Activated CD4-positive, CD25-positive, alpha-beta regulatory T cell treated with anti-CD3 and anti-CD28 coated beads, Interleukin-2, amount 50 U/mL, for 16 hours (primary cell): ENCODE data around the gene FBXL7.

Source experiments
- DNase-seq: peaks from one replicate; pipeline ENCODE4 v3.0.0-alpha.2; 2020; ENCODE audit warnings: low read depth, low spot score

Gene FBXL7

GRCh38 chr5:15538516-15538915, 38.5 kb downstream of the FBXL7 start:
- no peak for DNase-seq

DNA sequence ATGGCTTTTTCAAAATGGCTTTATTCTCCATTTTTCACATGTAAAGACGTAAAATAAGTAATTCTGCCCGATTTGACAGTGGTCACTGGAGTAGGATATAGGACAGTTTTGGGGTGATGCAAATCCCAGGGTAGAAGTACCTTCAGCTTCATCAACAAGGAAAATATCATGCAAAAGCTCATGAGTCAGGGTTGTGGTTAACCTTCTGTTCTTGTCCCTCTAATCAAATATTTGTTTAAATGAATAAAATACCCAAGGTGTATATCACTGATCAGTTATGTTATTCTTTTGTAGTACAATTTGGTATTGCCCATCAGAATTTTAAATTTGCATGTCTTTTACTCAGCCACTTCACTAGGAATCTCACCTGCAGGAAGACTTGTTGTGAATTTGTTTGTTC, 40.0 kb downstream of the FBXL7 start:
- no peak for DNase-seq

DNA sequence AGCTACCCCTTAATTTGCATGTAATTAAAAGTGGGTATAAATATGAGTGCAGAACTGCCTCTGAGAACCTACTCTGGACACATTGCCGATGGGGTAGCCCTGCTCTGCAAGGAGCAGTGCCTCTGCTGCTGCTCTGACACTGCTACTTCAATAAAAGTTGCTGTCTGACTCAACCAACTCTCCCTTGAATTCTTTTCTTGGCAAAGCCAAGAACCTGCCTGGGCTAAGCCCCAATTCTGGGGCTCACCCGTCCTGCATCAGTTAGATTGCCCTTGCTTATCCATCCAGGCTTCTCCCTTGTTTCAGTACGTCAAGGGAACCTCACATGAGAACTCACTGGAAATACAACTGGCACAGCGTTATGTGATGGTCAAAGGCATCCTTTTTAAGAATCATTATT, 44.1 kb downstream of the FBXL7 start:
- DNase-seq: no peak

DNA sequence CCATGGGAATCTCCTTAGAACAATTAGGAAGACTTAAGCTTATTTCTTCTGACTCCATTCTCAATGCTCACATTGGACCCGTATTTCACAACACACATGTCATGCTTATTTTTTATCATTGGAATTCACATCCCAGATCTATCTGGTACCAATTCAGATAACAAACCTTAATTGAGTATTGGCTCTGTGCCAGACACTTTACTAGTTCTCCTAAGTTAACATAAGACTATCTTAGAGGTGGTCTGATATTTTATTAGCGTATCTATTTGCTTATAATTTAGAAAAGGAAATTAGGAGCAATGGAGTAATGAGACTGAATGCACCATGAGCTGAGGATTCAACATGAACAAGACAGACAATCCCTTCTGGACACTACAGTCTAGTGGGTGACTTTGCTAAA, 45.1 kb downstream of the FBXL7 start:
- no peak for DNase-seq

DNA sequence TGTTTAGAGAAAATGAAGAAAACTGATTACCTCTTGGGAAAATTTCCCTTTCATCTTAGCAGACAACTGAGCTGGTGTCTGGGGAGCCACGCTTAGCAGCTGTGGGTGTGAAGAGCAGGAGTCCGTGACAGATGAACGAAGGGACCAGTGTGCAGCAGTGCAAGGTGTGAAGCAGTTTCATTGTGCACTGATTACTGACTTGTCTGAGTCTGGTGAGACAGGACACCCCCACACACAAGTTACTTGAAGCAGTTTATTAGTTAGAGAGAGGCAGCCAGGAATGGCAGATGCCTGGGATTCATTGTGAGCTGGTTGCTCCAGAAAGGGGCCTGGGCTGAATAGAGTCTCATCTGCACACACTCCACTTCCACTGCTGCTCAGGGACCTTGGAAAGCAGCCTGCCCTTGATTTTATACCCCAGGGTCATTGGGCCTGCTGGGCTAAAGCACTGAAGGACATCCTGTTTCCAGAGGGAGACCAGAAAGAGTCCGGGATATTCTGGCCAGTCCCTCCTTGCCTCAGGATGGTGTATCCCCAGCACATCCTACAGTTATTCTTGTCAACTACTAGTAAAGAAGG, 47.4 kb downstream of the FBXL7 start:
- DNase-seq: no peak

GRCh38 chr5:15549961-15550360, 50.0 kb downstream of the FBXL7 start:
- DNase-seq: no peak

DNA sequence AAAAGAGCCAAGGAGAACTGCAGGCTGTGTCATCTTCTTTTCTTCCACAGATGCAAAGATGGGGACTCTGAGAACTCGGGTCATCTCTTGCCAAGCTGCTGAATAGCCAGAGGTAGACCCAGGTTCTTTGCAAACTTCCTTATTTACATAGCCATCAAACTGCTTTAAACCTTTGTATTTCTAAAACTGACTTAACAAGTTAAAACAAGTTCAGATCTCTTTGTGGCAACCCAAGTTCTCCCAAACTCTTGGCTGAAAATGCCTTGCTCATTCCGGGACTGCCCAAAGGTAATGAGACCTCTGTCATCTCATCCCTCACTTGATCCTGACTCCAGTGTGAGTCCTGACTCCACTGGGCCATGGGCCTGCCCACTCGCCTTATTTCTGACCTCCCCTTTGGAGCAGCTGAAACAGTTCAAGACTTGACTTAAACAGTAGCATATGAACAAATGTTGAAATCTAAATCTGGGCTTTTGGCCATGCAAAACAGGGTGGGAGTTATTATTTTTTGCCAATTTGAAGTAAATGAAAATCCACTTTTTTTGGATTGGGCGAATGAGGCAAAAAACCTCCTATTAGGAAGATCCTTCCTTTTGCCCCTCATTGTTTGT, 50.6 kb downstream of the FBXL7 start:
- no peak for DNase-seq

DNA sequence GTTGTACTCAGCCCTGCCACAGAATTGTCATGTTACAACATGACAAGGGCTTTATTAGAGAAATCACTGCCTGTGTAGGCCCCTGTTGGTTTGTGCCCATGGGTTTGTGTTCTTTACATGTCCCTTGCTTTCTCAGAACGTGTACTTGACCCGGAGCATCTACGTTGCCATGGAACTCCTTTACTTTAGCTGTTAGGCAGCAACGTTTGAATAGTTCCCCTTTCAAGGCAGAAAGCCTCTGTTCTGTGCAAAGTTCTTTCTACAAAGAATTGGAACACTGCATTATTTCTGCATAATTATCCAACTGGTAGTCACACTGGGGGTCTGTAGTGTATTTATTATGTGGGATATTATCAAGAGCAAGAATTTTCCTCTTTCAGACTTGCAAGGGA, 51.1 kb downstream of the FBXL7 start:
- no peak for DNase-seq

DNA sequence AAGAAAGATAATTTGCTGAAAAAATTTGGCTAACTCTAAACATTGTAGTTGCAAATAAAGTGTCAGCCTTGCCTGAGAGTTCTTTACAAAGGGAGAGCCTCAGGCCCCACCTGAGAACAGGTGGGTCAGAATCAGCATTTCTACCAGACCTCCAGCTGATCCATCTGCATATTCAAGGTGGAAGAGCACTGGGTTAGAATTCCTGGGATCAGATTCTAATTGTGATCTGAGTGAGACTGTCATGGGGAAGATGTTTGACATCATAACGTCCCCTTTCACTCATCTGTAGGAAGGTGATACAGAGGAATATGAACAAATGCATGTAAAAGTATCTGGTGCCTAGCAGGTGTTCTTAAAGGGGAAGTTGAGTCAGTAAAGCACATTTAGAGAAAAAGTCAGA, 54.6 kb downstream of the FBXL7 start:
- DNase-seq: no peak

DNA sequence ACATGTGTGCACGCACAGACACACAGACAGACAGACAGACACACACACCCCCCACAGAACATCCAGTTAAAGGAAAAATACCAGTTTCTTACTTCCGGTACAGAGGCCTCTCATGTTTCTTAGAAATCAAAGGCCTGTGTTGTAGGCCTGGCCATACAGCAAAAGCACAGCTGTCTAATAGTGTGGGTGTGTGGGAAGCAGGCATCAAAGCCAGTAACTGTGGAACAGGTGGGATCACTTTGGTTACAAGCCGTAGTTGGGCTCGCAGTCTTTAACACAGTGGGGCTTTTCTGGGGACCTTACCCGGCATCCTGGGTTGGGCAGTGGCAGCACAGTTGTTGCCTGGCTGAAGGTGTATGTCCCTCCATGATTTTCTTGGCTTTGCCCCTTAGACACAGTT, 55.2 kb downstream of the FBXL7 start:
- no peak for DNase-seq

DNA sequence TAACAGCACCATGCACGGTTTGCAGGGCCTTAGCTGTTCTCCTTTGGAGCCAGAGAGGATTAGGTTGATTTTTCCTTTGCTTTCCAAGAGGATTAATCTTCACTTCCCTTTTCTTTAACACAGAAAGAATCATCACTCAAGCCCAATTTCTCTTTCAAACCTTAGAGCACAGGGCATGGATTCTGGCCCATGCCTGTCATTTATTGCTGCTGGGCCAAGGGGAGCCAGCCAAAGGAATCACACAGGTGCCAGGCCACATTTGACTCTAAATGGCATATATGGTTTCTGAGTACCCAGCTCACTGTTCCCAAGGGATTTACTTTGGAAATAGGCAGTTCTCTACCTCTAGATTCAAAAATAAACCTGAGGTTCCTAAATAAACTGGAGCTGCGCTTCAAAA, 58.3 kb downstream of the FBXL7 start:
- DNase-seq: no peak

DNA sequence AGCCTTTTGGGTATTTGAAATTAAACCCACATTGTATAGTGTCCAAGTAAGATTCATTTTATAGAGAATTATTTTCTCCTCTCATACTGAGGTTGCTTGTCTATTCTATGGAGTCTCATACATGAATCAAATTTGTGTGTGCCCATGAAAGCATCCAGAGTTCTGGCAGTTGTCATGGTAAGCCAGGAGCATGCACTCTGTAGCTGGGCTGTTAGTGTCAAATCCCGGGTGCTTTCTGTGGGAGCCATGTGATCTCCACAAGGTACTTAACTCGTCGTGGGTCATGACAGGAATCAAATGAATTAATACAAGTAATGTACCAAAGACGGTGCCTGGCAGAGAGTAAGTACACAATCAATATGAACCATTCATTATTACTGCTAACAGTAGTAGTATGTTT, 58.7 kb downstream of the FBXL7 start:
- DNase-seq: no peak

- no peak for DNase-seq
Observed at GRCh38 chr5:15560421-15560820, 60.4 kb downstream of the FBXL7 start.

DNA sequence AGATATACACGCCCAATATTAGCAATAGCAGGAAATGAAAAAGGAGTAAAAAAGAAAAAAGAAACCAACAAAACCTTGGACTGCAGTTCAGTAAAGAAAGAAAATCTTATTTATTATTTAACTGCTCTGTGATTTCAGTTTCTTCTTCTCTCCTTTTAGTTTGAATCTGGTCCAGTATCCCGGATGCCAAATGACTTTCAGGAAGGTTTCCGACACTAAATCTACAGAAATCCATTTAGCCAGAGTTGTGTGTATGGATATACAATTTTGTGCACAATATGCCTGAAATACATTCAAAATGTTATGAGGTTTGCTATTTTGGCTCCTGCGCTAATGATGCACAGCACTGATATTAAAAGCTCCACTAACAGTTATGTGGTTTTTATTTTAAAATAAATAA, 64.5 kb downstream of the FBXL7 start:
- no peak for DNase-seq

GRCh38 chr5:15564957-15565356, 65.0 kb downstream of the FBXL7 start:
- no peak for DNase-seq

GRCh38 chr5:15566306-15566705, 66.3 kb downstream of the FBXL7 start:
- no peak for DNase-seq

DNA sequence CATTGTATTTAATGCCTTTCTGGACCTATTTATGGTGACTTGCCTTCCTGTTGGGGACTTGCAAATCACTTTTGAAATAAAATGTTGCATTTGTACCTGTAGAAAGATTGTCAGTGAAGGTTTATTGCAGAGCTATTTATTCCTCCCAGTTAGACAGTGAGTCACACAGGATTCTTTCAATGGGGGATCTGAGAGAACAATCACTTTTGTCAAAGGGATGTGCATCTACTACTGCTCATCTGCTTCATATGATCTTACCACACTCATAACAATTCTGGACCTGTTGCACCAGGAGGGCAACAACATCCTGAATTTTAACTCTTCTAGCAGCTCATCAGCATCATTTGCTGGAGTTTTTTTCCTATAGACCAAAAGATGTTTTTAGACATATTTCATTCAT, 66.8 kb downstream of the FBXL7 start:
- no peak for DNase-seq

DNA sequence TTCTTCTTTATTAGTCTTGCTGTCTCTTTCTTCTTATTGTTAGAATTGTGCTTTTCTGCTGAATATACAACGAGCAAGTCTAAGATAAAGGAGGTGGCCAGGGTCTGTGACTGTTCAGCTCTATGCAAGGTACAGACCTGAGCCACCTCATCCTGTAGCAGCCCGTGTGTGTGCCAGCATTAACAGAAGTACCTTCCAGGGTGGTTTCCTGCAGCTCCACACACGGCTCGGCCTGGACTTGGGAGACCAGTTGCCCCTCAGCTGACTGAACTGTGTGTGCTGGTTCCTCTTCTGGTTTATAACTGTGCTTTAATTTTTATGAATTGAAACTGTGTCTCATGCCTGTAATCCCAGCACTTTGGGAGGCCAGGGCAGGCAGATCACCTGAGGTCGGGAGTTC, 70.5 kb downstream of the FBXL7 start:
- DNase-seq: no peak

DNA sequence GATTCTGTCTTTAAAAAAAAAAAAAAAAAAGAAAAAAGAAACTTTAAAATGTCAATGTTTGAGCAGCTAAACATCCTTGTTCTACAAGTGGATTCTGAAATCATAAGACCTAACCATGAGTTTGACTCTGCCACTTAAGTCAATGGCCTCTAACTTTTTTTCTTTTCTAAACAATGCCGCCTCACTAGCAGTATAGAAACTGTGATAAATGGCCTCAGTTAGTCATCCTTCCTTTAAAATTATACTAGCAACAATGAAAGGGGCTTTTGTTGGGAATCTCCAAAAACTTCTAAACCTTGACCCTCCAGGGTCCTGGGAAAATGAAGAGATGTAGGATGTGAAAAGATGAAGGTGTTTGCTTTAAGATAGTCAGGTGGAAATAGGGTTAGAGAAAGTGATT, 71.1 kb downstream of the FBXL7 start:
- DNase-seq: no peak

DNA sequence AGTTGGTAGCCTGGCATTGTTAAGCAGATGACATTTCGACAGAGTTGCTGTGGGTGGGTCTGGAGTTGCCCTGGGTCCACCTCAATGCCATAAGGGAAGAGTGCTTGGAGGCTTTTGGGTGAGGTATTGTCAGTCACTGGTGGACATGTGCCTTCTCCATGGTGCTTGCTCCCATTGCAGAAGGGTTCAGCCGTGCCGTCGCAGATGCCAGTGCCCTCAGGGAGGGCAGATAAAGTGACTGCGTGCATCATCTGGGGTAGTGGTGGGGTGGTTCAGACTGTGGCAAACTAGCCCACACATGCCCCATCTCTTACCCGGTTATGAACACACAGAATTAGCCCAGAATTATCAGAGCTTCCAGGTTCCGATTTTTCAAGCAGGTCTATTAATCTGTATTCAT, 71.6 kb downstream of the FBXL7 start:
- DNase-seq: no peak

DNA sequence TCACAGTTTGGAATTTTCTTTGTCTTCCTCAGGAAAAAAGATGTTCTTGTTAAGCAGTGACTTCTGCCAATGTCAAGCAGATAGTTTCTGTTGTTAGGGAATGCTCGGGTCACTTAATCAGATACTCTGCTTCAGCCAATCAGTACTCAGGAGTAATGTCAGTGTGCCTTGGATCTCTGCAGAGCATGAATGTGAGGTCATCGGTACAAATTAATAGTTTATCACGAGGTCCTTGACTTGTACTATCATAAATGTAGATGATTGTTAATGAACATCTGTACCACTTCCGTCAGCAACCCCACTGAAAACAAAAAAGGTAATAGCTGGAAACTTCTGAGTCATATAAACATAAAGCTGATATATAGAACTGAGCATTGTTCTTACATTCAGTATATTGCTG, 73.6 kb downstream of the FBXL7 start:
- DNase-seq: no peak

DNA sequence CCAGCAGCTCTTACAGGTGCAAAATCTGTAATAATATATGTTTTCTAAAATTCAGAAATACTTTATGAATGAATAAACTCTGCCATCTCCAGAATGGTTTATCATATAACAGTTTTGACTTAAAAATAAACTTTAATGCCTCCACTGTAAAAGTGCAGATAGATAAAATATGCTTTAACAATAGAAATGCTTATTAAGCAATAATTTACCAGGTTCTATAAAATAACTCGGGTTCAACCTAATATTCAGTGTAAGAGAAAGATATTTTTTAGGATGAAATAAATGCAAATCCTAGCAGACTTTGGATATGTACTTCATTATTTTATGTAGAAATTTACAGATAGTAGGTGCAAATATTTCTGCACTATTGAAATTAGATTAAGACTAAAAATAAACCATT, 74.1 kb downstream of the FBXL7 start:
- DNase-seq: no peak

DNA sequence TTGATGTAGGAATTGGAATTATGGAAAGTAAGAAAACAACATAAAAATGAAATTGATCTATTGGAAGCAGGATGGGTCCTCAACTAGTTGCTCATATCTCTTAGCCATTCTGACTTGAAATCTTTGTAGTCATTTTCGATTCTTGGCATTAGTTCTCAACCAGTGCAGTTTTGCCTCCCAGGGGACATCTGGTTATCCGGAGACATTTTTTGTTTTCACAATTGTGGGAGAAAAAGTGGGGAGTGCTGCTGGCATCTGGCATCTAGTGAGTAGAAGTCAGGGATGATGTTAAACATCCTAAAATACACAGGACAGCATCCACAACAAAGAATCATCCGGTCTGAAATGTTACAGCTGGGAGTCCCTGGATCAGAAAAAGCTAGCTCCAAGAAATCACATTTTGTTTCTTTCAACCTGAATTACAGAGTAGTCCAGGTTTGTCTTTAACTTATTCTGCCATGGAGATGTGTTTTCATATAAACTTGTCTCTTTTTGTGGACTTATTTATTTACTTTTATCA, 74.9 kb downstream of the FBXL7 start:
- no peak for DNase-seq

DNA sequence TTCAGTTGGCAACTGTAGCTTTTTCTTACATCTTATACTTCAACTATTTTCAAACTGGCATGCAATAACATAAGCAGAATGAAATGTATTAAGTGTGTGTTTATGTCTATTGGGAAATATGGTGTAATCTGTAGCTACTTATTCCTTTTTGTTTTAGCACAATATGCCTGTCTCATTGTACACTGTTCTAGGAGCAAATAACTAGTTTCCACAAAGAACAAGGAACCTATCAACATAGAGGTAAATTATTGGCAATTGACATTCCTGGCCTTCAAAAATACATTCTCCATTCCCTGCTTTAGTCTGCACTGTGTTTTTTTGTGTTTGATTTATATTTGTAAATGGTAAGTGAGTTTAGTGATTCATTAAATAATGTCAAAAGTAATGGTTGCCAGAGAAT, 75.7 kb downstream of the FBXL7 start:
- DNase-seq: no peak
